Neuron (in vitro differentiated cells): Measurements from ENCODE around the gene DAB2.
"Not testable (repeated sequence)": the region's sequence is repeated elsewhere in the genome, so short reads cannot be mapped to it uniquely, and the experiment has no call there.

Source experiments
- H2AFZ ChIP-seq: one replicate; pipeline ENCODE4 v1.6.1; 2013; ENCODE audit warnings: low read depth, mild to moderate bottlenecking, inconsistent platforms, low read length, moderate library complexity
- H3K27me3 ChIP-seq: one replicate; pipeline ENCODE4 v1.6.1; 2013; ENCODE audit warnings: low read length; ENCODE audit not compliant: insufficient read depth
- H3K36me3 ChIP-seq: one replicate; pipeline ENCODE4 v1.6.1; 2013; ENCODE audit warnings: low read length; ENCODE audit not compliant: insufficient read depth
- H3K4me1 ChIP-seq: one replicate; pipeline ENCODE4 v1.6.1; 2013; ENCODE audit warnings: low read length; ENCODE audit not compliant: insufficient read depth
- H3K4me3 ChIP-seq: 2 replicates; pipeline ENCODE4 v1.5.1; 2013; ENCODE audit warnings: mild to moderate bottlenecking, low read length, moderate library complexity
- H3K9me3 ChIP-seq: one replicate; pipeline ENCODE4 v1.6.1; 2013; ENCODE audit warnings: low read length

The DAB2 gene

GRCh38 chr5:39360471-39361111, 64.2 kb downstream of the DAB2 start:
- Histone ChIP-seq H3K36me3 (no peaks in the 10 kb centered on the region), H3K4me1 (no peaks in the 10 kb centered on the region), H2AFZ (no peak overlapping the region), H3K4me3 (no peak overlapping the region), H3K27me3 (no peaks in the 10 kb centered on the region), H3K9me3 (no peaks in the 10 kb centered on the region)

- Histone ChIP-seq H3K4me3 (no peak overlapping the region), H3K9me3 (no peaks in the 10 kb centered on the region), H3K27me3 (no peaks in the 10 kb centered on the region), H3K36me3 (no peaks in the 10 kb centered on the region), H2AFZ (no peak overlapping the region), H3K4me1 (no peaks in the 10 kb centered on the region)
Measured at GRCh38 chr5:39356263-39356662, 68.5 kb downstream of the DAB2 start.

GRCh38 chr5:39355324-39355723, 69.5 kb downstream of the DAB2 start:
- no peaks in the 10 kb centered on the region for H3K27me3 ChIP-seq
- no peaks in the 10 kb centered on the region for H3K9me3 ChIP-seq
- H3K36me3 ChIP-seq: no peaks in the 10 kb centered on the region
- H3K4me1 ChIP-seq: no peaks in the 10 kb centered on the region
- no peak overlapping the region for H2AFZ ChIP-seq
- no peak overlapping the region for H3K4me3 ChIP-seq

GRCh38 chr5:39353717-39354399, 70.9 kb downstream of the DAB2 start:
- Histone ChIP-seq H3K9me3 (no peaks in the 10 kb centered on the region), H3K4me1 (no peaks in the 10 kb centered on the region), H2AFZ (no peak overlapping the region), H3K4me3 (no peak overlapping the region), H3K36me3 (no peaks in the 10 kb centered on the region), H3K27me3 (no peaks in the 10 kb centered on the region)

- no peaks in the 10 kb centered on the region for H3K9me3 ChIP-seq
- H3K36me3 ChIP-seq: no peaks in the 10 kb centered on the region
- H2AFZ ChIP-seq: no peak overlapping the region
- no peak overlapping the region for H3K4me3 ChIP-seq
- H3K4me1 ChIP-seq: no peaks in the 10 kb centered on the region
- no peaks in the 10 kb centered on the region for H3K27me3 ChIP-seq
Measured at GRCh38 chr5:39352951-39353350, 71.8 kb downstream of the DAB2 start.

GRCh38 chr5:39352170-39352569, 72.6 kb downstream of the DAB2 start:
- H3K4me3 ChIP-seq: no peak overlapping the region
- H2AFZ ChIP-seq: no peak overlapping the region
- H3K27me3 ChIP-seq: no peaks in the 10 kb centered on the region
- no peaks in the 10 kb centered on the region for H3K4me1 ChIP-seq
- no peaks in the 10 kb centered on the region for H3K9me3 ChIP-seq
- H3K36me3 ChIP-seq: no peaks in the 10 kb centered on the region

- Histone ChIP-seq H2AFZ (no peak overlapping the region), H3K9me3 (no peaks in the 10 kb centered on the region), H3K27me3 (no peaks in the 10 kb centered on the region), H3K4me3 (no peak overlapping the region), H3K36me3 (no peaks in the 10 kb centered on the region), H3K4me1 (no peaks in the 10 kb centered on the region)
Measured at GRCh38 chr5:39349484-39349883, 75.3 kb downstream of the DAB2 start.

GRCh38 chr5:39342460-39342859, 82.3 kb downstream of the DAB2 start:
- H3K9me3 ChIP-seq: no peaks in the 10 kb centered on the region
- no peak overlapping the region for H2AFZ ChIP-seq
- H3K4me1 ChIP-seq: no peaks in the 10 kb centered on the region
- H3K36me3 ChIP-seq: no peaks in the 10 kb centered on the region
- no peaks in the 10 kb centered on the region for H3K27me3 ChIP-seq
- H3K4me3 ChIP-seq: no peak overlapping the region

GRCh38 chr5:39341896-39342295, 82.9 kb downstream of the DAB2 start:
- no peaks in the 10 kb centered on the region for H3K9me3 ChIP-seq
- no peak overlapping the region for H3K4me3 ChIP-seq
- no peak overlapping the region for H2AFZ ChIP-seq
- no peaks in the 10 kb centered on the region for H3K36me3 ChIP-seq
- H3K4me1 ChIP-seq: no peaks in the 10 kb centered on the region
- H3K27me3 ChIP-seq: no peaks in the 10 kb centered on the region

- Histone ChIP-seq H2AFZ (no peak overlapping the region), H3K4me3 (no peak overlapping the region), H3K36me3 (no peaks in the 10 kb centered on the region), H3K4me1 (no peaks in the 10 kb centered on the region), H3K9me3 (no peaks in the 10 kb centered on the region), H3K27me3 (no peaks in the 10 kb centered on the region)
Measured at GRCh38 chr5:39340506-39340905, 84.3 kb downstream of the DAB2 start.

- Histone ChIP-seq H3K27me3 (no peaks in the 10 kb centered on the region), H3K4me3 (no peak overlapping the region), H2AFZ (no peak overlapping the region)
Measured at GRCh38 chr5:39337252-39337915, 87.4 kb downstream of the DAB2 start.

GRCh38 chr5:39334296-39334695, 90.5 kb downstream of the DAB2 start:
- not testable (repeated sequence) for H3K4me3 ChIP-seq, H3K36me3 ChIP-seq, H3K4me1 ChIP-seq, H3K9me3 ChIP-seq, H3K27me3 ChIP-seq, H2AFZ ChIP-seq

More at GRCh38 chr5:39337252-39337915, 87.4 kb downstream of the DAB2 start:
- Histone ChIP-seq H3K36me3 (no peaks in the 10 kb centered on the region), H3K9me3 (no peaks in the 10 kb centered on the region), H3K4me1 (no peaks in the 10 kb centered on the region)

- H2AFZ ChIP-seq: no peak overlapping the region
- H3K4me3 ChIP-seq: no peak overlapping the region
- no peaks in the 10 kb centered on the region for H3K36me3 ChIP-seq
- H3K4me1 ChIP-seq: no peaks in the 10 kb centered on the region
- no peaks in the 10 kb centered on the region for H3K9me3 ChIP-seq
- no peaks in the 10 kb centered on the region for H3K27me3 ChIP-seq
Measured at GRCh38 chr5:39333104-39333503, 91.7 kb downstream of the DAB2 start.
